Neural cell (in vitro differentiated cells): ENCODE results near the gene SAMD3. TPM values are rescaled to one million over a fixed set of nuclear protein-coding genes. Genes with fewer than 3 reads are reported as not detected.

Experiments
- H2AFZ ChIP-seq: fragments of 200-600, 300-800 bp; sonication (generic), shearing (Covaris generic); 2 replicates; pipeline ENCODE4 v1.6.0; 2014; ENCODE audit warnings: low read depth, mild to moderate bottlenecking, antibody characterized with exemption, low read length, moderate library complexity
- H3F3A ChIP-seq: fragments of 200-600 bp; shearing (Covaris generic); 2 replicates; pipeline ENCODE4 v1.6.1; 2016; ENCODE audit warnings: mild to moderate bottlenecking, moderate library complexity, mixed read lengths, antibody characterized with exemption, low read length; ENCODE audit not compliant: insufficient read depth, poor library complexity, severe bottlenecking
- H3K27ac ChIP-seq: fragments of 200-600, 300-800 bp; sonication (generic), shearing (Covaris generic); 2 replicates; pipeline ENCODE4 v1.5.1; 2014; ENCODE audit warnings: mild to moderate bottlenecking, low read length, moderate library complexity
- H3K27me3 ChIP-seq: fragments of 300-800, 200-600 bp; sonication (generic), shearing (Covaris generic); 2 replicates; pipeline ENCODE4 v1.6.0; 2014; ENCODE audit warnings: mild to moderate bottlenecking, low read depth, low read length, moderate library complexity; ENCODE audit not compliant: insufficient read depth
- H3K36me3 ChIP-seq: fragments of 300-800, 200-600 bp; sonication (generic), shearing (Covaris generic); 2 replicates; pipeline ENCODE4 v1.5.1; 2014; ENCODE audit warnings: mild to moderate bottlenecking, antibody characterized with exemption, low read length, moderate library complexity; ENCODE audit not compliant: insufficient read depth
- H3K4me2 ChIP-seq: fragments of 300-800, 200-600 bp; sonication (generic), shearing (Covaris generic); 2 replicates; pipeline ENCODE4 v1.6.0; 2014; ENCODE audit warnings: mild to moderate bottlenecking, low read length
- H3K4me3 ChIP-seq: fragments of 300-800, 200-600 bp; sonication (generic), shearing (Covaris generic); 2 replicates; pipeline ENCODE4 v1.5.1; 2014; ENCODE audit warnings: mild to moderate bottlenecking, low read length, moderate library complexity
- H3K79me2 ChIP-seq: fragments of 200-600 bp; shearing (Covaris generic); replicated peaks from 2 replicates; pipeline ENCODE4 v1.6.0; 2014; ENCODE audit warnings: mild to moderate bottlenecking, low read length, moderate library complexity; ENCODE audit not compliant: insufficient read depth
- H3K9ac ChIP-seq: fragments of 300-800, 200-600 bp; sonication (generic), shearing (Covaris generic); 2 replicates; pipeline ENCODE4 v1.6.1; 2016; ENCODE audit warnings: mild to moderate bottlenecking, low read length, mixed read lengths
- H3K9me2 ChIP-seq: fragments of 200-600 bp; shearing (Covaris generic); 2 replicates; pipeline ENCODE4 v1.6.1; 2016; ENCODE audit warnings: mild to moderate bottlenecking, low read length, mixed read lengths; ENCODE audit not compliant: insufficient read depth
- H3K9me3 ChIP-seq: fragments of 200-600, 300-800 bp; sonication (generic), shearing (Covaris generic); 2 replicates; pipeline ENCODE4 v1.6.1; 2016; ENCODE audit warnings: mild to moderate bottlenecking, mixed run types, low read length, moderate library complexity, mixed read lengths
- H4K20me1 ChIP-seq: fragments of 200-600 bp; shearing (Covaris generic); 2 replicates; pipeline ENCODE4 v1.6.1; 2016; ENCODE audit warnings: mild to moderate bottlenecking, mixed run types; ENCODE audit not compliant: insufficient read depth
- CTCF ChIP-seq: fragments of 450-650 bp; IDR thresholded peaks from 2 replicates; pipeline ENCODE4 v1.5.1; 2014; ENCODE audit warnings: antibody characterized with exemption, mild to moderate bottlenecking, moderate library complexity; ENCODE audit not compliant: poor library complexity, severe bottlenecking
- EP300 ChIP-seq: fragments of 450-650 bp; conservative IDR thresholded peaks from 2 replicates; pipeline ENCODE4 v1.6.1; 2014; ENCODE audit warnings: antibody characterized with exemption, mild to moderate bottlenecking, moderate library complexity; ENCODE audit not compliant: poor library complexity, severe bottlenecking
- EZH2 ChIP-seq: fragments of 200-600, 300-800 bp; shearing (Covaris generic), sonication (generic); IDR thresholded peaks from 2 replicates; pipeline ENCODE4 v1.6.1; 2014; ENCODE audit warnings: antibody characterized with exemption, low read length, borderline replicate concordance, mild to moderate bottlenecking; ENCODE audit not compliant: insufficient read depth, poor library complexity, severe bottlenecking
- MXI1 ChIP-seq: fragments of 450-650 bp; conservative IDR thresholded peaks from 2 replicates; pipeline ENCODE4 v1.6.1; 2014; ENCODE audit warnings: antibody characterized with exemption, mild to moderate bottlenecking; ENCODE audit not compliant: poor library complexity, severe bottlenecking
- POLR2AphosphoS5 ChIP-seq: IDR thresholded peaks from 2 replicates; pipeline ENCODE4 v1.6.1; 2012
- RAD21 ChIP-seq: fragments of 450-650 bp; conservative IDR thresholded peaks from 2 replicates; pipeline ENCODE4 v1.6.1; 2014; ENCODE audit warnings: antibody characterized with exemption, mild to moderate bottlenecking, moderate library complexity
- REST ChIP-seq: IDR thresholded peaks from 2 replicates; pipeline ENCODE4 v1.6.1; 2012; ENCODE audit warnings: borderline replicate concordance
- SMC3 ChIP-seq: fragments of 450-650 bp; conservative IDR thresholded peaks from 2 replicates; pipeline ENCODE4 v1.6.1; 2014; ENCODE audit warnings: antibody characterized with exemption, mild to moderate bottlenecking, moderate library complexity; ENCODE audit not compliant: poor library complexity
- TAF1 ChIP-seq: IDR thresholded peaks from 2 replicates; pipeline ENCODE4 v1.6.1; 2012; ENCODE audit warnings: low read depth
- polyA plus RNA-seq: library from polyadenylated mRNA; depleted of rRNA; stranded (reverse); fragments of >200 nt; gene quantifications from 2 replicates; pipeline ENCODE4 v1.2.3, GENCODE V29; 2014

Gene SAMD3
- polyA plus RNA-seq, 1 donor from 2014 or later: 17.1 TPM

- Histone ChIP-seq H3K9ac (no peak overlapping the region), H3K4me3 (no peak overlapping the region), H3K79me2 (no peaks in the 10 kb centered on the region), H3K27ac (no peak overlapping the region), H2AFZ (no peak overlapping the region), H3F3A (no peaks in the 10 kb centered on the region), H3K4me2 (no peak overlapping the region), H4K20me1 (no peaks in the 10 kb centered on the region), H3K27me3 (no peaks in the 10 kb centered on the region), H3K9me3 (no peaks in the 10 kb centered on the region), H3K9me2 (no peaks in the 10 kb centered on the region), H3K36me3 (no peaks in the 10 kb centered on the region)
- TF ChIP-seq EP300: no peak
- no peak for TF ChIP-seq MXI1
- TF ChIP-seq SMC3: no peak
Observed at GRCh38 chr6:130252527-130253237, 29.9 kb upstream of the SAMD3 start.

GRCh38 chr6:130245267-130245666 is 22.5 kb upstream of the SAMD3 start:
- no peak overlapping the region for H3K4me3 ChIP-seq
- H4K20me1 ChIP-seq: no peaks in the 10 kb centered on the region
- H3K9ac ChIP-seq: no peak overlapping the region
- H3K4me2 ChIP-seq: no peak overlapping the region
- H3F3A ChIP-seq: no peaks in the 10 kb centered on the region
- TF ChIP-seq REST (no peak), CTCF (no peak), TAF1 (no peak), MXI1 (no peak), POLR2AphosphoS5 (no peak), EZH2 (no peak), RAD21 (no peak), EP300 (no peak), SMC3 (no peak)
- no peaks in the 10 kb centered on the region for H3K36me3 ChIP-seq
- no peaks in the 10 kb centered on the region for H3K9me3 ChIP-seq
- no peaks in the 10 kb centered on the region for H3K9me2 ChIP-seq
- H2AFZ ChIP-seq: no peak overlapping the region
- H3K27me3 ChIP-seq: no peaks in the 10 kb centered on the region
- no peaks in the 10 kb centered on the region for H3K79me2 ChIP-seq
- H3K27ac ChIP-seq: no peak overlapping the region
